Limb (tissue), 2 donors: ENCODE data around the gene POLN.

Source experiments
- DNase-seq, 2 donors: peaks; one replicate each; pipeline ENCODE4 v3.0.0-alpha.2; 2016; ENCODE audit errors: extremely low spot score in 2 of 2

The POLN gene

GRCh38 chr4:2071252-2071911, 170.5 kb downstream of the POLN start:
- DNase-seq: peak in 1 of 2 donors; percentile 48

DNA sequence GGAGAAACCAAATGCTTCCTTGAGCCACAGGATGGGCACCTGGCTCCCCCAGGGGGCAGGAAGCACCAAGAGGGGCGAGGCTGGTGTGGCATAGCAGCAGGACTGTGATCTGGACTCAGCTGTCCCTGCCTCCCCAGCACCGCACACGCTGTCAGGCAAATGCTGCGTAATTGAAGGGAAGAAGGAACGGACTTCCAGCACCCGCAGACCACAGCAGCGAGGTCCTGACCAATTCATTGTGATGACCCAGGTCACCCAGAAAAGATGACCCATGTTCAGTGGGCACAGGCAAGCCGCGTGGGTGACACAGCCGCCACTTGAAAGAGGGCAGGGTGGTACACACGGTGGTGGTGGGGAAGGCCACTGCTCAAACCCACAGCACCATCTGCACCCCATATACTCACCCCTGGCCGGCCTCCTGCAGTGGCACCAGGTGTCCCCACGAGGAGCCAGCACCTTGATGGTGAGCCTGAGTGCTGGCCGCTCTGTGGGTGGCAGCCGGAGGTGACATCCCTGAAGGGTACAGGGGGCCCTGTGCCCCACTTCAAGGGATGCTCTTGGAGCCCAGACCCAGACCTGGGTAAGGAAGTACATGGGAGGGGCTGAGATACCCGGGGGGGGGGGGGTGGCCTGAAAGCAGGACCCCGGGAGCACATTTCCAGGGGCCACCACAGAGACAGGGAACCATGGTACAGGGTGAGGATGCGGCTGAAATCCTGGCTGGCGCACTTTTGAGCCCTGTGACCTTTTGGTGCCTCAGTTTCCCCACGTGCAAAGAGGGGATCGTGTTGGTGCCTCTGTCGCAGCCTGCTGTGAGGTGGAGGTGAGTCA, 171.3 kb downstream of the POLN start:
- peak in 1 of 2 donors; percentile 24 for DNase-seq

GRCh38 chr4:2069986-2070385, 171.9 kb downstream of the POLN start:
- no peak for DNase-seq

- DNase-seq: peak in 1 of 2 donors; percentile 22
These were observed 172.6 kb downstream of the POLN start for GRCh38 chr4:2069161-2069971.

DNA sequence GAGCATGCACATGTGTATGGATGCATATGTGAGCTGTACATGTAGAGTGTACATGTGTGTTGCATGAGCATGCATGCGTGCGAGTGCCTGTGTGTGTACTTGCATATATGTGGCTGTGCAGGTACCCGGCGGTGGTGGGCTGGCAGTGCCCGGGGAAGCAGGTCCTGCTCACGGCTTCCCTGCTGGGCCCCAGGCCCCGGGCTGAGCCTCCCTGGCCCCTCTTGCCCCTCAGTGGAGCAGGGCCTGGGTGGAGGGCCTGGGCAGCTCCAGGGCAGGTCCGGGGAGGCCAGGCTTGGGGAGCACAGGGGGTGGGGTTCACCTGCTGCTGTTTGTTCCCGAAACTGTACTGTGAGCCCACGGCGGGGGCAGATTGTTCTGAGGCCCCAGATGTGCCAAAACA, 173.4 kb downstream of the POLN start:
- DNase-seq: no peak

- DNase-seq: no peak
These were observed 173.8 kb downstream of the POLN start for GRCh38 chr4:2068198-2068470.

- no peak for DNase-seq
These were observed 174.3 kb downstream of the POLN start for GRCh38 chr4:2067446-2068197.

GRCh38 chr4:2066571-2067445, 175.1 kb downstream of the POLN start:
- no peak for DNase-seq

DNA sequence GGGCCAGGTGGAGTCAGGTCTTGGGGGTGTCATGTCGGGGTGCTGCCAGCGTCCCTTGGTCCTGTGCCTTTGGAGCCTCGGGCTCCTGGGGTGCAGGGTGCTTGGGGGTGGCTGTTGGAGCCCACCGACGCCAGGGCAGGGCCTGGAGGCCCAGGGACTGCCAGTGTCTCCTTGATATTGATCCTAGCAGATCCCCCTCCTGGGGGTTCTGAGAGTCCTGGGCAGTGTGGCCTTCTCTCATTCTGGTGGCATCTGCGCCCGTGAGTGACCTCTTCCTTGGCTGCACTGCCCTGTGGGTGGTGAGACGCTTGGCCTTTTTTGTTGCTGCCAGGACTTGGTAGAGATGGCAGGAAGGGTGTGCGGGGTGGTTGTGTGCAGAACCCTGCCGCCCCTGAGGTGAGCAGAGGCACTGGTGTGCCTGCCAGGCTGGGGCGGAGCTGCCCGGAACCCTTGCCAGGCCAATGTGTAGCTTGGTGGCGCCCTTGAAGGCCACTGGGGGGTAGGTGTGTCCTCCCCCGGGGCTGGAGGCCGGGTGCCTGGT, 175.8 kb downstream of the POLN start:
- no peak for DNase-seq

DNA sequence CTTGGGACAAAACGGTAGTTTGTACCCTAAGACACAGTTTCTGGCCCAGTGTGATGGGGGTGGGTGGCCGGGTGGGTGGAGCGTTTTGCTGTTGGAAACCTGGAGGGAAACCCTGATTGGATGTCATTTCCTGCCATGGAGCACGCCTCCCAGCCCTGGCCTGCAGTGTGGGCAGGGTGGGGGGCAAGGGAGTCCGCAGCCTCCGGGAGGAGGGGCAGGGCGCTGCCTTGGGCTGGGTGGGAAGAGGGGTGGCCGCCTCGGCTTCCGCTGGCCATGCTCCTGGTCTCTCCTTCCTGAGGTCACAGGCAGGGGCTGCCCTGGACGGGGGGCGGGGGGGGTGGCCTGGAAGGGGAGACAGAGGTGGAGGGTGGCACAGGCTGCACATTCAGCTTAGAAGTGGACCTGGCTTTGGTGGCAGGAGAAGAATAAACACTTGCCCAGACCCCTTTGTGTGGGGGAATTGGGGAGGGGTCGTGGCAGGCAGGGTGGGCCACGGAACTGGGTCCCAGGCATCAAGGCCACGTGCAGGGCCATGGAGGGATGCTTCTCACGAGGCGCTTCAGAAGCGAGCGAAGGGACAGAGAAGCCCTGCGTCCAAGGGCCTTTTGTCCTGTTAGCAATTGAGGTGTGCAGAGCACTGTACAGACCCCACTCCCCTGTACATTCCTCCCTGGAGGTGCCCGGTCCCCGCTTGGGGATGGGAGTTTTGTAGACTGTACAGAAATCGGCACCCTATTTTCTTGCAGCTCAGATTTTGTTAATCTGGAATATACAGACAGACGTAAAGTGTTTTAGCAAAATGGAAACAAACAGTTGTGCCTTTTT, 176.6 kb downstream of the POLN start:
- peak in 1 of 2 donors; percentile 24 for DNase-seq

GRCh38 chr4:2064276-2064991, 177.5 kb downstream of the POLN start:
- peak in 1 of 2 donors; percentile 29 for DNase-seq

- DNase-seq: peak in 1 of 2 donors; percentile 28
These were observed 178.2 kb downstream of the POLN start for GRCh38 chr4:2063557-2064275.

DNA sequence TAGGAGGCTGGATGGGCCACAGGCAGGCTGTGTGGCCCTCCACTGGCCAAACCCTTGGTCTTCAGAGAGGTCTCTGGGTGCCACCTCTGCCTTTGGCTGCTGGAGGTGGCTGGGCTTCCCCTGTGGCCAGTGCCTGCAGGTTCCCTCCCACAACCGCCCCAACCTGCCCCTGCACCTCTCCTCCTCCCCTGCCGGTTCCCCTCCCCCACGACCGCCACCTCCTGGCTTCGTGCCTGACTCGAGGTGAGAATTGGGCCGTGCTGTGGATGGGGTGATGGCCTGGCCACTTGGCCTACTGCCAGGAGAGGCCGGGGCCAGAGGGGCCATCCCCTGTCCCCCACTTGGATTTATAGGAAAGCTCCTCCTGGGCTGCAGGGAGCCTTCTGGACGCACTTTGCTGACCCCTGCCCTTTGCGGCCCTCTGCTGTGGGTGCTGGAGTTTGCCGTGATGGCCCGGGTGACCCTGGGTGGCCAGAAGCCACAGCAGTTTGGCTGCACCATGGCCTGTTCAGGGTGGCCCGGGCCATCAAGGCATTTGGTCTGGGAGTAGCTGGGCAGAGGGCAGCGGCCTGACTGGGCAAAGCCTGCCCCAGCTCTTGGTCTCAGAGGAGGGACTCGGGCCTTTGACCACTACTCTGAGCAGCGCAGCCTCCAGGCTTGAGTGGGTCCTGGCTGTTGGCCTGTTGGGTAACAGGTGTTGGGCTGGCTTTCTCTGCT, 179.0 kb downstream of the POLN start:
- DNase-seq: peak in 1 of 2 donors; percentile 37

GRCh38 chr4:2062168-2062807, 179.6 kb downstream of the POLN start:
- peak in 1 of 2 donors; percentile 27 for DNase-seq

DNA sequence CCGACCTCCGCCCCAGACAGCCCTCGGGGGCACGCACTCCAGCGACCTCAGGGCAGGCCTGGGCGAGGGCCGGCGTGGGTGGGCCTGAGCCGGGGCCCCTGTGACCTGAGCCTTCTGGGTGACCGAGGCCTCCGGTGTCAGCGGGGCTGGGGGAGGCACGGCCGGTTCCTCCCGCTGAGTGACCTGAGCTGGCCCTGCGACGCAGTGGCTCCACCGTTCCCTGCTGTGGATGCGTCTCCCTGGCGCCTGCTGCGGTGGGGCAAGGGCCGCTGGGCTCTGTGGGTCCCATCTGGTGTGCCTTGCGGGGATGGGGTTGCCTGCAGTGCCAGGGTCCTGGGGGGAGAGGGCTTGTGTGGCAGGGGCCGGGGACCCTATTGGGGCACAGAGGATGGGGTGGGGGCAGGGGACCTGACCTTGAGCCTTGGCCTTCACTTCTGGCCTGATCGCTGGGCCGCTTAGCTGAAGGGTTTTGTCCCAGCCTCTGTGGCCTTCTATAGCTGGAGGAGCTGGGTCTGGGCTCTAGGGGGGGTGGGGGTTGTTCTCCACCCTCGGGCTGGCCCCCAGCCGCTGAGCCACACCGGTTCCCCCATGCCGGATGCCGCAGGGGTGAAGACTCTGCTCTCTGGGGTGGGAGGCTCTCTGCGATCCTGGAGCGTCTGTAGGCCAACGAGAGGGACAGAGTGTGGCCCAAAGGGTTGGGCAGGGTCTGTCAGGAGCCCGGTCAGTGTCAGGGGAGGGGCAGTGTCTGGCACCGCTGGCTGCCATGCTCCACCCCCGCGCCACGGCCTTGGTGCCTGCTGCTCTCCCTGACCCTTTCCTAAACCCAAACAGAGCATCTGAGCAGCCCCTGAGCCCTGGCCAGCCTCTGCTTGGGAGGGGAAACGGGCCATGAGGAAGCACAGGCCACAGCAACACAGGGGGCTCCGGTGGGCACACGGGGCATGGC, 180.5 kb downstream of the POLN start:
- DNase-seq: peak in 1 of 2 donors; percentile 28
